NK-92 (cell line): ENCODE data around the gene BCAS4.

ENCODE experiments used
- DNase-seq: peaks from one replicate; lab custom pipeline; 2025; ENCODE audit not compliant: unreplicated experiment; lab: John Stamatoyannopoulos, UW

Gene BCAS4

GRCh38 chr20:50904067-50904570 is 109.3 kb downstream of the BCAS4 start:
- DNase-seq: no peak

- DNase-seq: no peak
These were observed 114.6 kb downstream of the BCAS4 start for GRCh38 chr20:50909413-50909812.

- no peak for DNase-seq
These were observed 116.2 kb downstream of the BCAS4 start for GRCh38 chr20:50911030-50911429.

- no peak for DNase-seq
These were observed 116.9 kb downstream of the BCAS4 start for GRCh38 chr20:50911716-50912115.

GRCh38 chr20:50913690-50914375 is 119.0 kb downstream of the BCAS4 start:
- DNase-seq: no peak

GRCh38 chr20:50915424-50915823 is 120.6 kb downstream of the BCAS4 start:
- no peak for DNase-seq

GRCh38 chr20:50916257-50916656 is 121.4 kb downstream of the BCAS4 start:
- DNase-seq: no peak

GRCh38 chr20:50916934-50917333 is 122.1 kb downstream of the BCAS4 start:
- no peak for DNase-seq

GRCh38 chr20:50918403-50918802 is 123.5 kb downstream of the BCAS4 start:
- no peak for DNase-seq

- DNase-seq: no peak
These were observed 124.7 kb downstream of the BCAS4 start for GRCh38 chr20:50919567-50919966.

- DNase-seq: no peak
These were observed 126.1 kb downstream of the BCAS4 start for GRCh38 chr20:50920997-50921396.

GRCh38 chr20:50921803-50922501 is 127.1 kb downstream of the BCAS4 start:
- DNase-seq: no peak

- DNase-seq: no peak
These were observed 129.5 kb downstream of the BCAS4 start for GRCh38 chr20:50924261-50924920.

- no peak for DNase-seq
These were observed 131.7 kb downstream of the BCAS4 start for GRCh38 chr20:50926530-50926929.
